GDM1 (cell line): ENCODE data around the gene HS2ST1.
"Not testable (repeated sequence)": the region's sequence is repeated elsewhere in the genome, so short reads cannot be mapped to it uniquely, and the experiment has no call there.

ENCODE experiments used
- DNase-seq: peaks from one replicate; lab custom pipeline; 2025; lab: John Stamatoyannopoulos, UW

HS2ST1 gene

DNA sequence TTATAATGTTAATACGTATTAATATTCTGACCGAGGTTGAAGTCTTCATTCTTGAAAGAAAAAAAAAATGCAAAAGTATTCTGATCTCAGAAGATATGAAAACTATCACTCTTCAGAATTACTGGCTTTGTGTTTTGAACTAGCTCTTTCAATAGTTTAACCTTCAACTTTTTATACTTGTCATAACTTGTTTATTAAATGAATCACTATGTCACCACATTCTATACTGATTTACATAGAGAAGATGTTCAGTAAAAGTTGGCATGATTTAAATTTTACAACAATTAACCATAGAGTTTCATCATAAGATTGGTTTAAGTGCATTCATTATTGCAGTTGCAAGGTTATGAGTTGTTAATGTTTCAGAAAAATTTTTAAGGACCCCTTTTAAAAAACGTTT is 57.3 kb downstream of the HS2ST1 start:
- no peak for DNase-seq

DNA sequence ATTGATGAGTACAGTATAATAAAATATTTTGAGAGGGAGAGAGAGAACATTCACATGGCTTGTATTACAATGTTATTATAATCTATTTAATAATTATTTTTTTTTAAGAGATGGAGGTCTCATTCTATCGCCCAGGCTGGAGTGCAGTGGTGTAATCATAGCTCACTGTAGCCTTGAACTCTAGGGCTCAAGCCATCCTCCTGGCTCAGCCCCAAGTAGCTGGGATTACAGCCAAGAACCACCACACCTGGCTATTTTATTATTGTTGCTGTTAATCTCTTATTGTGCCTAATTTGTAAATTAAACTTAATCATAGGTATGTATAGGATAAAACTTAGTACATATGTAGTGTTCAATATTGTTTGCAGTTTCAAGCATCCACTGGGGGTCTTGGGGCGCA is 57.8 kb downstream of the HS2ST1 start:
- DNase-seq = no peak

DNA sequence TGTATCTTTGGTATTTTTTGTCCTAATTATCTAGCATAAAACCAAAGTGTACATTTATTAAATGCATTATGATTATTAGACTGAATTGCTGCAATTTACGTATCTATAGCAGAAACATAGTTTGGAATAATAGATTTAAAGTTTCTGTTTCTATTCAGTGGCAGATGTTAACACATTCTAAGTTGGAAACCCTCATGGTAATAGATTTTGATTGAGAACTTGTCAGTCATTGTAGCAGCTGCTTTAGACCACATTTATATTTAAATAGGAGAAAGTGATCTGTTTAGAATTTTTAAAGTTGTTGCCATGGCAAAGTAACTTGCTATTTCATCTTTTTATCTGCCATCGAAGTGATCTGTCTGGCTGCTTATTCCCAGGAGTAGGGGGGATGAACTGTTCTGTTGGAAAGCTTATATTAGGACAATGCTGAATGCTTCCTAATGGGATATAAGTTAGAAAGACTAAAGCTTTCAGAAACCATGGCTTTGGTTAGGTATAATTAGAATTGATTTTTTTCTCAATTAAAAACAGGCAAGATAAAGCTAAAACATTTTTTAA is 61.6 kb downstream of the HS2ST1 start:
- DNase-seq = no peak

GRCh38 chr1:86976664-86977063 is 62.2 kb downstream of the HS2ST1 start:
- no peak for DNase-seq

- no peak for DNase-seq
Observed at GRCh38 chr1:86981482-86982213, 67.2 kb downstream of the HS2ST1 start.

DNA sequence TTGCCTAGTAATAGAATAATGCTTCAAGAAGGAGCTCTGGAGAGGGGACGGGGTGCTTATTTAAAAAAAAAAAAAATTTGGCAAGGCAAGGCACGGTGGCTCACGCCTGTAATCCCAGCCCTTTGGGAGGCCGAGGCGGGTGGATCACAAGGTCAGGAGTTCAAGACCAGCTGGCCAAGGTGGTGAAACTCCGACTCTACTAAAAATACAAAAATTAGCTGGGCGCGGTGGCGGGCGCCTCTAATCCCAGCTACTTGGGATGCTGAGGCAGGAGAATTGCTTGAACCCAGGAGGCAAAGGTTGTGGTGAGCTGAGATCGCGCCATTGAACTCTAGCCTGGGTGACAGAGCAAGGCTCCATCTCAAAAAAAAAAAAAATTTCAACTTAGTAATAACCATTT is 69.2 kb downstream of the HS2ST1 start:
- DNase-seq = not testable (repeated sequence)

GRCh38 chr1:86987446-86987845 is 73.0 kb downstream of the HS2ST1 start:
- DNase-seq = no peak

DNA sequence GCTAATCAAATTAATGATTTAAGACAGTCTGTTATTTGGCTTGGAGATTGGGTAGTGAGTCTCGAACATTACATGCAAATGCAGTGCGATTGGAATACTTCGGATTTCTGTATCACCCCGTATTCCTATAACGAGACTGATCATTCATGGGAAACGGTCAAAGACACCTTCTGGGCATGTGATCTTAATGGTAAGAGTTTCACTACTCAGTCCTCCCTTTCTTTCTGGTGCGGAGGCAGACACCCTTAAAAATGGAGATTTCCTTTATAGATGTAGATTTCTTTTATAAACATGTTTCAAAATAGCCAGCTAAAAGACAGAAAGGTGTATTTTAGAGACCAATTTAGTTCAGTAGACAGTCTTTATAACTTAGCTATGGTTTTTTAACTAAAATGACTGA is 74.4 kb downstream of the HS2ST1 start:
- no peak for DNase-seq

GRCh38 chr1:86989690-86990089 is 75.3 kb downstream of the HS2ST1 start:
- not testable (repeated sequence) for DNase-seq

DNA sequence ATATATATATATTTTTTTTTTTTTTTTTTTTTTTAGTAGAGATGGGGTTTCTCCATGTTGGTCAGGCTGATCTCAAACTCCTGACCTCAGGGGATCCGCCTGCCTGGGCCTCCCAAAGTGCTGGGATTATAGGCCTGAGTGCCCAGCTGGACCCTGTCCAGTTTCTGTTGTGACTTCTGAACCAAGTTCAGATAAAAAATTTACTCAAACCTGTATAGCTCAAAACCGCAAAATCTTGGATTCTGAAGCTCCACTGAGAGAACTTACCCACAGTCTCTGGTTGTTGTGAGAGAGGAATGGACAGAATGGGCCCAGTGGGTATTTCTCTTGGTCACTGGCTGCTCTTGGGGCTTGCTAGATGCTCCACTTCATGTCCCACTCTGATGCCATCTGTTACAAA is 76.4 kb downstream of the HS2ST1 start:
- no peak for DNase-seq

- DNase-seq = no peak
Observed at GRCh38 chr1:86991549-86992186, 77.2 kb downstream of the HS2ST1 start.

DNA sequence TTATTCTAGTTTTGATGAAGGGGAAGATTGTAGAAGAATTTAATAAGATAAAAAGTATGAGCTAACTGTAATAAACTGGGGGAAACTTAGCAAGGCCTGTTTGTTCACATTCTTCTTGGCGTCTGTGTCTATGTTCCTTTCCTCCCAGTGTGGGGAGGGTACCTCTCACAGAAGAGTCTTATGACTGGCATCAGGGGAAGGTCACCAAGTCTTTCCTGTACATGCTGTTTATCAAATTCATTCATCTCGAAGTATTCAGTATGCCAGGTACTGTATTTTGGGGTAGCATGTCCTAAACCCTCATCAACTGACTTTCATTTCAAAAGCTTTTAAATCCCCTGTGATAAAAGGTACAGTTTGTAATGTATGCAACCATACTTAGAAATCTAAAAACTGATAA is 78.4 kb downstream of the HS2ST1 start:
- DNase-seq = no peak

DNA sequence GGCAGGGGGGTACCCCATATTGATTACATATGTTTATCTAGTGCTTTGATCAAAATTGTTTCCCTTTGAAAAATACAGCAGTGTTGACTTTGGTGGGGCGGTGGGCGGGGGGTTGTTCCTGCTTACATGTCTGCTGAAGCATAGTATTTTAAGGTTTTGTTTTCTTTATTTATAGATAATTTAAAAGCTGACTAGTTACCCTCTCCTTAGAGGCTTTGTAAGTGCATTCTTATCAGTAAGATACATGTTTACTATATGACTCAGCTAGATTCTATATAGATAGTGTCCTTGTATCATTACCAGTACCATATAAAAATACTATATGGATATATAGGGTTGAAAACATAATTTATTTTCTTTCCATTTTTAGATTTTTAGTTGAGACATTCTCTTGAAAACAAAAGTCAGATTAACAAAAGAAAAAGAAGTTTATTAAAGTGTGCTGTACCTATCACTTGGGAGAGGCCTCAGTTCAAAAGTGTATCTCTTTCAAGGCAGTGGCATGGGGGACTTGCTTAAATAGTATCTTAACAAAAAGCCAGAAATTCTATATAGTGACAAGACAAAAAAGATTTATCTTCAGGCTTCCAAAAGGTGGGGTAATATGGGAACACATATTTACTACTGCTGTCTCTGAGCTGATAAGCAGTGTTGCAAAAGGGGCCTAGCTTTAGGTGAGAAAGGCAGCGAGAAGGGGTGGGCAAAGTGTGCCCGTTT is 79.0 kb downstream of the HS2ST1 start:
- DNase-seq = no peak

GRCh38 chr1:86994061-86994460 is 79.6 kb downstream of the HS2ST1 start:
- no peak for DNase-seq

- DNase-seq = no peak
Observed at GRCh38 chr1:86997538-86997937, 83.1 kb downstream of the HS2ST1 start.

- DNase-seq = no peak
Observed at GRCh38 chr1:86998280-86998679, 83.8 kb downstream of the HS2ST1 start.

DNA sequence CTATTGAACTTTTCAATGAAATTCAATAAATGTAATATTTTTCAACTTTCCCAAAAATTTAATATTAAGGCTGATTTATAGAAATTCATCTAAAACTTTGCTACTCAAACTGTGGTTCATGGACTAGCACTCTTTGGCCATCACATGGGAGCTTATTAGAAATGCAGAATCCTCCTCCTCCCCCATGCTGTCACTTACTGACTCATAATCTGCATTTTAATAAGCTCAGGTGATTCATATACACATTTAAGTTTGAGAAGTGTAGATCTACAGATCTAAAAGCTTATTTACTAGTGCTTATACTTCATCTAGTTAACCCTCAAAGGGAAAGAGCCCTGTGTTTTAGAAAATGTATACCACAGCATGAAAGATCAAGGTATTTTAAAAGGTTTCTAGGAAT is 84.3 kb downstream of the HS2ST1 start:
- DNase-seq = no peak

DNA sequence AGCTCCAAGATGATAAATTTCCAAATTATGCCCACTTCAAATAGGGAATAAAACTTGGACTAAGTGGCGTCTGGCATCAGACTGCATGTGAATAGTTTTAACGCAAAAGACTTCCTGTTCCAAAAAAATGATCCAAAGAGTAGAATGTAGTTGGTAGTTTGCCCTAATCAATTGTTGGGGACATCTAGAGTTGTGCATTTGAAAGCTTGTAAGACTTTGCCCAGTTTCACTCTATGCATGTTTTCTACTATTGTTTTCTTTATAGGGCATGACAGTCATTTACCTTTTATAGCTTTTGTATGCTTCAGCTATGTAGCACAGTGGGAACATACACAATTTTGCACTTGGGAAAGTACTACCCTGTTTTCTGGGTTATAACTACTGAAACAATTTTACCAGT is 86.0 kb downstream of the HS2ST1 start:
- DNase-seq = no peak

GRCh38 chr1:87004857-87005256 is 90.4 kb downstream of the HS2ST1 start:
- DNase-seq = no peak

DNA sequence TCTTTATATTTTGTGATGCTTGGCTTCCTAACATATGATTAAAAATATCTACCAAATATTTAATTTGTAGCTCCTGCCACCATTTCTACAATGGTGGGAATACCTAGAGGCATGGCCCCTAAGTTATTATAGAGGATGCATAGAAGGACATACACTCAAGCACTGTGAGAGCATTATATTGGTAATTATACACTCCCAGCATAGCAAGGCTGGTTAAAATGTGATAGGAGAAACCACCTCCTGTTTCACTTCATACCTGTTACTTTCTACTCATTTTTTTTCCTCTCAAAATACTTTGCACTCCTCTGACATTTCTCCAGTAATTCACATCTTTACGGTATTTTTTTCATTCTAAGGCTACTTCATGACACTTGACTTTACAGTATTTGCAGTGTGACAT is 92.9 kb downstream of the HS2ST1 start:
- no peak for DNase-seq

- not testable (repeated sequence) for DNase-seq
Observed at GRCh38 chr1:87013385-87013784, 99.0 kb downstream of the HS2ST1 start.

DNA sequence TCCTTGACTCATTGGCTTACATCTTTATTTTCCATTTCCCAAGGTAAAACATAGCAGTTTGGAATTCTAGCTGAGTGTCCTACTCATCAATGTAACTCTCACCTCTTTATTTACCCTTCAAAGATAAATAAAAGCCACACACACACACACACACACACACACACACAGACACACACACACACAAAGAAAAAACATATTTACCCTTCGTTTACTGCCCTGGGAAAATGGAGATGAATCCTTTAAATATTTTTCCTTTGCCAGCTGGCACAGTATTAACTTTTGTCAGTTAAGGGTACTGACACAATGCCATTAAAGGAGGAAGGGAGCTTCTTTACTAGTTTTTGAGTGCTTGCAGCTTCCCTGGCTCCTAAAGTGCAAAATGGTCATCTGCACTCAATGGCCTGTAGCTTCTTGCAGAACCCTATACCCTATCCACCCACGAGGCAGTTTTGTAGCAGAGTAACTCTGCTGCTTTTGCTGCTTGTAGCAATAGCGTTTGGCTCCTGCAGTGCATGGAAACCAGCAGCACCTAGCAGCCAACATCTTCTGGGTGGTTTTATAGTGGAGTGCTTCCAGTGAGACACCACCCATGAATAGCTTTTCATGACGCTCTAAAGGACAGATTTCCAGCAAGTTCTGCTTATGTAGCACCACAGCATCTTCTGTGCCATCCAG is 103.7 kb downstream of the HS2ST1 start:
- DNase-seq = no peak
